GM21526 (cell line): ENCODE measurements around the gene OSBPL6.
"Not testable (repeated sequence)": the region's sequence is repeated elsewhere in the genome, so short reads cannot be mapped to it uniquely, and the experiment has no call there.

Source experiments
- ATAC-seq: cut with Tn5 transposase; IDR thresholded peaks from one replicate; pipeline ENCODE4 v1.9.1; 2021; ENCODE audit warnings: moderate library complexity; ENCODE audit not compliant: unreplicated experiment, low FRiP score

The OSBPL6 gene

DNA sequence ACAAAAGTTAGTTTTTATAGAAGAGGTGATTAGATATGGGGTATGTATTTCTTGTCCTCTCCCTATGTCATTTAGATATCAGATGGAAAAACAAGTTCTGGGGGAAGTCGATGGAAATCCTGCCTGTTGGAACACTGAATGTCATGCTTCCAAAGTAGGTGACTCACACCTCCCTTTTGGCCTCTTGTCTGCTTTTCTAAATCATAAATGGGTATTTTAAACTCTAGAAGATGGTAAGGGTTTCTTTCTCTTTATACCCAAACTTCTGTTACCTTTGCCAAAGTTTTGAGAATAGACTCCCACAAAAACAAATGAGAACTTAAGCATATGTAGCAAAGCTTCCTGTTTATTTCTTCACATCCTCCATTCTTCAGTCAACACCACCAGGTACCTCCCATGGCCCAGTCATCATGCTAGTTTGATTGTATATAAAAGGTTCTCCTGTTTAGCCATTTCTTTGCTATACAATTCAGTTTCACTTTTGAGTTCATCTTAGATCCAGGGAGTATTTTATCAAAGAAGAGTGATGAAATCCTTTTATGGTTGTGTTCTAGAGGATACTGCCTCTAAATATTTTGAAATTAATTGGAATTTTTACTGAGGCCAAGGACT, 192.8 kb downstream of the OSBPL6 start:
- ATAC-seq: no peak

DNA sequence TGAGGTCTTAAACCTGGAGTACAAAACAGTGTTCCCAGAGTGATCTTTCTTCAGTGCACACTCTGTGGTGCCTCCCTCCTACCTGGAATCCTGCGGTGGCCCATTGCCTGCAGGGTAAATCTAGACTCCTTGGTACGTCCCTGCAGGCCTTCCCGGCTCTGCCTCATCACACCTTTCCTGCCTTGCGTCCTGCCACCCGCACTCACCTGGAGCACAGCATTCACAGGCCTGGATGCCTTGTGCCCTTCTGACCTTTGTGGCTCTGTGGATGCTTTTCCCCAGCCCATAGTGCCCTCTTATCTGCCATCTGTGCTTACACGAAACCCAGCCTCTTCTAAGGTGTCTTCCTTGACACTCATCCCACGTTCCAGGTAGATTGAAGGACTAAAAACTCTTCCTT, 194.0 kb downstream of the OSBPL6 start:
- ATAC-seq: no peak

DNA sequence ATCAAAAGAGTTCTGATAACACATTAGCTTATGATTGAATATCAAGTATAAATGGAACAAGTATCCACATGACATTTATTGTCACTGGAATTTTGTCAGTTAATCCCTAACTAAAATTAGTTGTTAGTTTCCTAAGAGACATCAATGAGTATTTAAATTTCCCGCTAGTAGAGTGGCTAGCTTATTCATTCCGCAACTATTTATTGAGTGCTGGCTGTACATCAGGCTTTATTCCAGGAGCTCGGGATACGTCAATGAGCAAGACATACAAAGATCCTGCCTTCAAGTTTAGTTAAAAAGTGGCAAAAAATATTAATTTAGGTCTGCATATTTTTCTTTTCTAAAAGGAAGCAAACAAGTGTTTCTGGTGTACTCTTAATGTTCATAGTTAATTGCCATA, 197.4 kb downstream of the OSBPL6 start:
- ATAC-seq: no peak

DNA sequence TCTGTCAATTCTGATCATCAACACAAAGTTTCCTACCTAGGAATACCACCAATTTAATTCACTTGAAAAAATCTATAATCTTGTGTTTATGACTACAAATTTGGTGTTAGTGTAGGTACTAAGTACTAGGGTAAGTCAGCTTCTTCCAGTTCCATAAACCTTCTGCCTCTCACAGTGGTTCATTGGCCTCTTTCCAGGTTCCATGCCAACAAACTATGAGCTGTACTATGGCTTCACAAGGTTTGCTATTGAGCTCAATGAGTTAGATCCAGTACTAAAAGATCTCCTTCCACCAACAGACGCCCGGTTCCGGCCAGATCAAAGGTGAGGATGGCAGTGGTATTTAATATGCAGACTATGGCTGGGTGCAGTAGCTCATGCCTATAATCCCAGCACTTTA, 197.9 kb downstream of the OSBPL6 start:
- no peak for ATAC-seq

DNA sequence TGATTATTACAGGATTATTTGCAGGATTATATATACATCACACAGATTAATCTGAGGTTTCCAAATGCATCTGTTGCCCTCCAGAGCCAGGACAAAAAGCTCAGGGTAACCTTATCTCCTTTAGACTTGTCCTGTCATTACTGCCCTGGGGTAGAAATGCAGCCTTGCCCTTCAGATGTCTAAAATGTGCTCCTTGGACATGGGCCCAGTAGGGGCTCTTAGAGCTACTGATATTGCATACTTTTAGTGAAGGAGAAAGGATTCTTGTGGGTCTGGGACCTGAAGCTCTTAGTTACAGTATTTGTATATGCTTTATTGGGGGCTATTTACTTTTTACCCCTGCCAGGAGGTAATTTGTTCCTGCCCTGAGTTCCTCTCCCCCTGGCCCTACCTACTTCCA, 200.5 kb downstream of the OSBPL6 start:
- ATAC-seq: no peak

DNA sequence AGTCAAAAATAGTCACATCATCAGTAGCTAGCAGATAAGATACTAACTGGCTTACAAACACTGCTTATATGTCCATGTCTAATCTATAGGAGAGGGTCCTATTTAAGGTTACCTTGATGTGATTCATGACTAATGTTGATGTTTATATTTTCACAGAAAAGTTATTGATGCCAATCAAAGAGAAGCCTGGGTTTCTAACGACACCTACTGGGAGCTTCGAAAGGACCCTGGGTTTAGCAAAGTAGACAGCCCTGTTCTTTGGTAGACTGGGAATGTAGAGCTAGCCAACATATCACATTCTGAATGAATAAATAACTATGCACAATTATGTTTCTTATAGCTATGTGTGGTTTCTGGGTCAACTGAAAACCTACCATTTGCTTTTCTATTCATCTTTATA, 201.0 kb downstream of the OSBPL6 start:
- no peak for ATAC-seq

DNA sequence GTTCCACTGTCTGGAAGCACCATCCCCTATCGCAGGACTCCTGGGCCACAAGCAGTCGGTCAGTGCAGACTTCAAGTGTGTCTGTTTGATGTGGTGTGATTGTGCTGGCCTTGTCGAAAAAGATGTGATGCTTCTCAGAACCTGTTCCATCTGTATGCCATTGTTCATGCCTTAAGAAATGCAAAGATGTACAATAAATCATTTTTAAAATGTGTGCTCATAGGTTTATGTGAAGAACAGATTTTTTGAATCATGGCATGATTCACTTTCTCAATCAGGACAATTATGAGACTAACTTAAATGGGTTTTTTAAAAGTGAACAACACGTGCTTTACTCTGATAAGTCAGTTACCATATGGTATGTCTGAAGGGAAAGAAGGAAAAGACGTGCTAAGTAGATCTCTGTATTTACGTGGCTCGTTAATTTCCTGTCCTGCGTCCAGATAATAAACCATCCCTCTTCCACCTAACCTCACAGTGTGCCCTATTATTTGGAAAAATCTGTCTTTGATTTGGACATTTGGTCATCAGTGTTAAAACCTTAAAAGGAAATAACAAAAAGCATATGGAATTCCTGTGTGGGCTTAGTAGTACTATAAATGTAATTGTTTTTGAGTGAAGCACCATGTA, 201.7 kb downstream of the OSBPL6 start:
- no peak for ATAC-seq

DNA sequence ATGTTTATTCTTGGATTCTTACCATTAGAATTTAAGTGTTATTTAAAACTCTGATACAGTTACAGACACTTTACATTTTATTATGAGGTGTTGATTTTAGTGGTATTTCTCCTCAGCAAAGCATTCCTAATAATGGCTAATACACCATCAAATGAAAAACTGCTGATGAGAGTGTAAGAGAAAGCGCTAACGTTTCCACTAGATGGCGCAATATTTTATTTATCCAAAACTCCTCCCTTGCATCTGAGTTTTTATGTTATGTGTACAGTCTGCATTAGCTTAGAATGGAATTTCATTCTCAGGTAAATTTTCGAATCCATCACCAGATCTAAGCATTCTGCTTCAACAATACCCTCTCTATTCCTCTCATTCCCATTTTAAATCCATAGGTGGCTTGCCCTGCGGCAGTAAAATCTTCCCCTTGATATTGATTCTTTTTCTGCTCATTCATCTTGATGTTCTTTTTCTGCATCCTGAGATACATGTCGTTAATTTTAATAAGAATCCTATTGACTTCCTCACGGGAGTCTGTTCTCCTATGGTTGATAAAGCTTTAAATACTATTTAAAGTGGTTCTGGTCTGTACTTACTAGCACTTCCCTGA, 202.8 kb downstream of the OSBPL6 start:
- peak; percentile 90 for ATAC-seq

DNA sequence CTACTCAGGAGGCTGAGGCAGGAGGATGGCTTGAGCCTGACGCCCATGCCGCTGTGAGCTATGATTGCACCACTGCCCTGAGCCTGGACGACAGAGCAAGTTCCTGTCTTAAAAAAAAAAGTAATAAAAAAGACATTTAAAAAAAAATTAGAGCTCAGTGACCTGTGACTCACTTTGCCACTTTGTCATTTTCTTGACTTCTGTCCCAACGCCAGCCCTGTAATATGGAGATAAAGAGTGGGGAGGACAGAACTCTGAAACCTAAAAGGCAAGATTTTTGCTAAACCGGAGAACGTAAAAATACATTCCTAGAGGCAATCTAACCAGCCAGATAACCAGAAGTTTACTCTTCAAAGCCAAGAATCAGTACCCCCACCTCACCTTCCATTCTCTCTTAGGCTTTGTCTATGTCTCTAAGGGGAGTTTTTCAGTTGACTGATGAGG, 207.7 kb downstream of the OSBPL6 start:
- no peak for ATAC-seq

DNA sequence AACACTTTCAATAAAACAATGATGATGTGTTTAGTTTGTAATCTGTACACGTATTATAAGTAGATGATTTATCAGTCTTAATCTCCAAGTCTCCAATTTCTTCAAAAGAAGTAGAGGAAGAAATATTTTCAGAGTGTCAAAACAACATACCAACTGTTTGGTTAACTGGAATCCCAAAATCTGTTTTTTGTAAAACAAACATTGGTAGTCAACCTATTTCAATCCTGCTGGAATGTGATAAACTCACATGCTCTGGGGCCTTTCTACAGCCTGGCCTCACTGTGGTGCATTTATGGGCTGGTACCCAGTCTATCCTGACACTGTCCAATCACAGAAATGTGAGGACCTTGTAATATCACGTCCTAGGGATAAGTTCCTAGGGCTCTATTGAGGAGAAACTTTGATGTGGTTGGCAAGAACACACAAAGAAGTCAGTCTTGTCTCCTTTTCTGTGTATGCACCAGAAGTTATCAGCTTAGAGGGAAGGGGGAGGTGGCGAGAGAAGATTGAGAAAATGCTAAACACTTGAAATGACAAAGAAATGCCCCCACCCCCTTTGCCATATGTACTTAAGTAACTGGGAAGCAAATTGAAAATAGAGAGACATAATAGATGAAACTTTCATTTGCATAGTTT, 209.5 kb downstream of the OSBPL6 start:
- ATAC-seq: peak; percentile 41

DNA sequence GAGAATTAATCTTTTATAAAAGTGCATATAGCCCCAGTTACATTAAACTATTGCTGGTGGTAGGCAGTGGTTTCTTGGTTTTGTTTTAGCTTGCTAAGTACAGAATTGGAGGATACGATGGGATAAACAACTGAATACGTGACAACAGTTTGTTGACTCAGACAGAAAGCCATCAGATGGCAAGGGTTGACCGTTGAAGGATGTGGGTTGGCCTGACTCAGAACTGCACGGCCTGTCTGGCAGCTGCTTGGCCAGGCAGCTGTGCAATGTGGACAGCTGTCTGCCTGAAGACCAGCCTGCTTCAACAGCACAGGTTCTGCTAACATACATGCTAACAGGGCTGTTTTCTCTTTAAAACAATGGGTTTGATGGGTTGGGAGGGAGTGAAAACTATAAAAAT, 210.1 kb downstream of the OSBPL6 start:
- peak; percentile 99 for ATAC-seq

DNA sequence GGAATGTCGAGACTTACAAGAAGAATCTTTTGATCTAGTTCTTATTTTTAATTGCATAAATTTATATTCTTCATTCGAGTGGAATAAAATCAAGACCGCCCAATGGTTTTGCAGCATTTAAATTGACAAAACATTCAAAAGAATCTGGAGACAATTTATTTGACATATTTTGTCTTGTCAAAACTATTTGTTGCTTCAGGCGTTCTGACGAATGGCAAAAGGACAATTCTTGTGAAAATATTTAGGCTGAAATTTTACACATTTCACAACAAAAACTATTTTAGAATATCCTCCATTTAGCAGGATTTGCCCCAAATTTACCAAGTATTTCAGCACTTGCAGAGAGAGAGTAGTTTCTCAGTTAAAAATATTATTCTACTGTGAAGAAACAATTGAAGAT, 214.9 kb downstream of the OSBPL6 start:
- no peak for ATAC-seq

DNA sequence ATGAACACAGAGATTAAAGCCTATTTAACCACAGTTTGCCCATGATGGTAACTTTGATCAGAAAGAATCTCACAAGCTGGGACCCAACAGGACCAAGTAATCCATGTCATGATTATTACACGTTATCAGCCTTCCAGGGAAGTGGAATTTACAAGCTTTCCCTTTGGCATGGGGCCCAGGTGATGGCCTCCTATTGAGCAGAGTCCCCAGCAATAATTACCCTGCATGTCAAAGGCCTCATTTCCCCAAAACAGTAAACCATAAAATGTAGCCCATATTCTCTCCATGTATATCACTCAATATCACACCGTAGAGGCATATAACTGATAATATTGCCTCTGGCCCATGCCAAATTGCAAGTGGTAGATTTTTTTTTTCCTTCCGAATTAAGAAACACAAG, 217.7 kb downstream of the OSBPL6 start:
- no peak for ATAC-seq

DNA sequence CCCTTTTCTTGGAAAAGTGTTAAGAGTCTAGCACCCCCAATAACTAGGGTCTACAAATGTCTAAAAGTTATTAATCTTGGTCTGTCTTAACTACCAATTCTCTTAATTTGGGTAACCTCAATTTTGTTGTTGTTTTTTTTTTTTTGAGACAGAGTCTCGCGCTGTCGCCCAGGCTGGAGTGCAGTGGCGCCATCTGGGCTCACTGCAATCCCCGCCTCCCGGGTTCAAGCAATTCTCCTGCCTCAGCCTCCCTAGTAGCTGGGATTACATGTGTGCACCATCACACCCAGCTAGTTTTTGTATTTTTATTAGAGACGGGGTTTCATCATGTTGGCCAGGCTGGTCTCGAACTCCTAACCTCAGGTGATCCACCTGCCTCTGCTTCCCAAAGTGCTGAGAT, 218.1 kb downstream of the OSBPL6 start:
- not testable (repeated sequence) for ATAC-seq

DNA sequence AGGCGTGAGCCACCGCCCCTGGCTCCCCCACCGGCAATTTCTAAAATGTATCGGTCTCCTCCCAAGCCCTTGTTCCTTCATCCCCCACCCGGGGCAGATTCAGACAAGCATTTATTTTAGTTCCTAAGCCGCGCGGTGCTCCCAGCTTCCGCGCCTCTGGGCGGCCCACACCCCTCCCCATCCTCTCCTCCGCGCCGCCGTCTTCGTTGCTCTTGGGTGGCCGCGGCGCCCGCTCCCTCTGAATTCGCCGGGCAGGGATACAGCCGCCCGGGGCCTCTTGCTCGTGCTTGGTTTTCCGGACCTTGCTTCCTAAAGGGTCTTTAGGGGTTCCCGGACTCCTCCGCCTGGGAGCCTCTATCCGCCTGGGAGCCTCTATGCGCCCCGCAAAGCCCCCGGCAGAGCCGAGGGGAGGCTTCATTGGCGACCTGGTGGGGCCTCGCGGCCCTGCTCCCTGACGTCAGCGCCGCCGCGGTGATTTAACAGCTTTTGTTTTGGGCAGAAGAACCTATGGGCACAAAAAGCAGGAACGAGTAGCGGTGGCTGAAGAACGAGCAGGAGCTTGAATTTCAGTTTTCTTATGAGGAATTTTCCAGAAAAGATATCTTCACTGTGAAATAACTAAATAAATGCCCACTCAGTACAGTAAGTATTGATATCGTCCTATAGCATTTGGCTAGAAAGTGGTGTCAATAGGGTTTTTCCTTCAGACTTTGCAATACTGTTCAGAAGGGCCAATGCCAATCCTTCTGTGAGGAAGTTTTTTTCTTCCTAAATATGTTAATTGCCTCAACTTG, 219.4 kb downstream of the OSBPL6 start:
- ATAC-seq: peak; percentile 83

DNA sequence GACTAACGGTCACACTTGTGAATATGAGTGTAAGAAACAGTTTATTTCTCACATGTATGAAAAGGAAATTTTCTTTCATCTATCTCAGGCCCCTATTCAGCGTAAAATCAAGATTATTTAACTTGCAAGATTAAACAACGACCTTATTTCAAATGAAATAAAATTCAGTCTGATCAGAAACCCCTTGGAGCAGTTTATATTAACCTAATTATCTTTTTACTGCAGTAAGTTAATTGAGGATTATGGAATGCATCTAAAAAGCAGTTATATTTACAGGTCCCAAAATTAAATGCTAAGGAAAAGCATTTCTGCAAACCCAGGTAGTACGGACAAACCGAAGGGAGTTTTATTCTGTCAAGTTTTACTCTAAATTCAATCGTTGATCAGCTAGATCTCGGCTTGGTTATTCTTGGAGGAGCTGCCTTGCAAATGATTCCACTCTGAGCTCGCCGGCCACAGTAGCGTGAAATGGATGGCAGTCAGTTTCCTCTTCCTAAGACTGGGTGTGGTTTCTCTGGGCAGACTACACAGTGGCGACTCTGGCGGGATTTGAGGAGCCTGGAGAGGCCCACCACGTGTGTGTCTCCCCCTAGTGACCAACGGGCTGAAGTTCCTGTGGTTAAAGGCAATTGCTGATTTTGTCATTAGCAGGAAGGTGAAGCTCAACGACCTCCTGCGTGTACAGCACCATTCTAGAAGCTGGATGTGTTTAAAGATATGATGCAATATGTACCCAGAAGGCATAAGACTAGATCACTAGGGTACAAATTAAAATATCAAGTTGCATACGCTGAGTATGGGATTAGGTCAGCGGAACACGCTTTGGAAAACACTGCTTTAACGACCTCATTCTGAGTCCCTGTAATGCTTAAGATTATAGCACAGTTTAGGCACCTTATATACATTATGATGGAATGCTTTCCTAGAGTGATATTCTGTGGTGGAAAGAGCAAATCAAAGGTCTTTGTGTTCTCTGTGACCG, 220.2 kb downstream of the OSBPL6 start:
- peak; percentile 83 for ATAC-seq

DNA sequence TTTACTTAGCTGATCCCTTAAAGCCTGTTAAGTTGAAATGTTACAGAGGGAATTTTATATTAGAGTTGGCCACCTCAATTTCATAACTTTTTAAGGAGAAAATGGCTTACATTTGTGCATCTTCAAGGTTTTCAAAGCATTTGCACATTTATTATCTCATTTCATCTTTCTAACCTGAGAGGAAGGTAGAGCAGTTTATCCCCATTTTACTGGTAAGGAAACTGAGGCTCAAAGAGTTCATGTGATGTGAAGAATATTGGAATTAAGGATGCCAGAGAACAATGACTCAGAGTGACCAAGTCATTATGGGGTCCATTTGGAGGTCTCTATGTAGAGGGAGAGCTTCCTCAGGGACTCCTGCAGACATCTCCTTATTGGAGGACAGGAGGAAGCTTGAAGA, 221.7 kb downstream of the OSBPL6 start:
- no peak for ATAC-seq

DNA sequence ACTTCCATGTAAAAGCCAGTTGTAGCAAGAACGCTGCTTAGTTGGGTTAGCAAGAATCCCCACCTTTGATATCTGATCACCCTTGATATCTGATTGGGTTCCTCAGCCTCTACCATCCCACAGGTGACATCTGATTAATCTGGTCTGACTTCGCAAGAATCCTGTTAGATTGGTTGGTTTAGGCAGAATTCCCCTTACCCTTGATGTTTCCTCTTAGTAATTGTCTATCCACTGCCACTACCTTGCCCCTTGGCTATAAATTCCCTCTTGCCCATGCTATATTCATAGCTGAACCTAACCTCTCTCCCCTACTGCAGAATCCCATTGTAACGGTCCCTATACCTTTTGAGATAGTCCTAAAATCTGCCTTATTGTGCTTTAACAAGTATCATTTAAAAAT, 223.6 kb downstream of the OSBPL6 start:
- ATAC-seq: no peak

DNA sequence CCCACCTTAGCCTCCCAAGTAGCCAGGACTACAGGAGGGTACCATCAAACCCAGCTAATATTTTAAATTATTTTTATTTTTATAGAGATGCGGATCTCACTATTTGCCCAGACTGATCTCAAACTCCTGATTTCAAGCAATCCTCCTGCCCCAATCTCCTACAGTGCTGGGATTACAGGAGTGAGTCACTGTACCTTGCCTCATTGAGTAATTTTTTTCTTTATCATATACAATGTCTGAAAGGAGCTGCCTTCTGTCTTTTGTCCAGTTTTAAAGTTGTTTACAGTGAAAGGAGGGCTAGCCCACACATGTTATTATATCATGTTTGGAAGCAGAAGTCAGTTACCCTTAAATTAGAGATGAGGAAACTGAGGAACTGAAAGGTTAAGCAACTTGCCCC, 224.1 kb downstream of the OSBPL6 start:
- ATAC-seq: no peak

DNA sequence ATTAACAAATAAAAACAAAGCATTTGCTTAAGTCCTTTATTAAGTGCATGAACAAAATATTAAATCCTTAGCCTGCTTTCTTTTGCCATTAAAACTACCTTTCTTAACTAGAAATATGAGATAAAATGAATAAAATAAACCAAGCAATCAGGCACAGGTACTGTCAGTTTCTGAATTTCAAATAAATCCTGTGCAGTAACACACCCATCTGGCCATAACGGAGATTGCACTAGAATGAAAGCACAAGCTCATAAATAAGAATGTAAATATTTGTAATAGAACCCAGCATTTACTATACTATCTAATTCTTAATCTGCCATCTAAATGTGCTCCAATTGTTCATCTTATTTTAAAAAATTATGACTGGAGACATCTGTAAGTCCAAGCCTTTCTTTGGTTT, 224.8 kb downstream of the OSBPL6 start:
- ATAC-seq: no peak
